ENCODE results near the gene SMARCD1.

SMARCD1 gene

DNA sequence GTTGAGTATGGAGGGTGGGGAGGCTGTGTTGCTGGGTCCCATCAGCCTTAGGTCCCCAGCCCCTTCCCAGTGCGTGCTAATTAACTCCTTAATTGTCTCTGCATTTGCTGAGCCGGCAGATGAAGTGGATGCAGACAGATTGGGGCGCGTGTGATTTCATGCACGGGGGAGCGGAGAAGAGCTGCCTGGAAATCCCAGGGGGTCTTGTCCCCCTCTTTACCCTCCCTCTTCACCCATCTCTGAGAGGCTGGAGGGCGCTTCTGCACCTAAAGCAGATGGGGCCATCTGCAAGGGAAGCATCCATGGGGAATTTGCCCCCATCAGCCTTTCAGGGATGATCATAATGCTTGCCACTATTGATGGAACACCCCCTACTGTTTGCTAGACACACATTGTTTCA is 32.2 kb upstream of the SMARCD1 start:
- Histone ChIP-seq H3K27me3 (ENCODE audit: insufficient read depth, poor library complexity, severe bottlenecking) (peaks cover 2% of the 10 kb centered on the region), H3K4me3 (replicated peaks; ENCODE audit: insufficient read depth, low read length) (no peak overlapping the region), H3K27ac (replicated peaks) (no peak overlapping the region)
- no peak for TF ChIP-seq POLR2AphosphoS5 (IDR thresholded peaks at IDR 0.05; ENCODE audit: low read depth)
- TF ChIP-seq SPI1 (IDR thresholded peaks at IDR 0.05; ENCODE audit: borderline replicate concordance, low read depth): no peak
- no peak for TF ChIP-seq GABPA (IDR thresholded peaks at IDR 0.05; ENCODE audit: low read depth)
- TF ChIP-seq CTCF (IDR thresholded peaks at IDR 0.05; ENCODE audit: insufficient read depth, low read length): no peak
- TF ChIP-seq REST (IDR thresholded peaks at IDR 0.05; ENCODE audit: insufficient replicate concordance, low read depth): no peak
- no peak for DNase-seq (ENCODE audit: low read depth in 1 of 2, low spot score in 1 of 2)

- Histone ChIP-seq H3K27me3 (ENCODE audit: insufficient read depth, poor library complexity, severe bottlenecking) (peaks cover 2% of the 10 kb centered on the region), H3K4me3 (replicated peaks; ENCODE audit: insufficient read depth, low read length) (no peak overlapping the region), H3K27ac (replicated peaks) (no peak overlapping the region)
- TF ChIP-seq POLR2AphosphoS5 (IDR thresholded peaks at IDR 0.05; ENCODE audit: low read depth) (no peak), GABPA (IDR thresholded peaks at IDR 0.05; ENCODE audit: low read depth) (no peak), REST (IDR thresholded peaks at IDR 0.05; ENCODE audit: insufficient replicate concordance, low read depth) (no peak), SPI1 (IDR thresholded peaks at IDR 0.05; ENCODE audit: borderline replicate concordance, low read depth) (peak; percentile 71; the same call in 1 of the 2 replicates)
- peak in 1 of 2 experiments; percentile 59 for DNase-seq (ENCODE audit: low read depth in 1 of 2, low spot score in 1 of 2)
Observed at GRCh38 chr12:50053583-50053982, 31.6 kb upstream of the SMARCD1 start.

DNA sequence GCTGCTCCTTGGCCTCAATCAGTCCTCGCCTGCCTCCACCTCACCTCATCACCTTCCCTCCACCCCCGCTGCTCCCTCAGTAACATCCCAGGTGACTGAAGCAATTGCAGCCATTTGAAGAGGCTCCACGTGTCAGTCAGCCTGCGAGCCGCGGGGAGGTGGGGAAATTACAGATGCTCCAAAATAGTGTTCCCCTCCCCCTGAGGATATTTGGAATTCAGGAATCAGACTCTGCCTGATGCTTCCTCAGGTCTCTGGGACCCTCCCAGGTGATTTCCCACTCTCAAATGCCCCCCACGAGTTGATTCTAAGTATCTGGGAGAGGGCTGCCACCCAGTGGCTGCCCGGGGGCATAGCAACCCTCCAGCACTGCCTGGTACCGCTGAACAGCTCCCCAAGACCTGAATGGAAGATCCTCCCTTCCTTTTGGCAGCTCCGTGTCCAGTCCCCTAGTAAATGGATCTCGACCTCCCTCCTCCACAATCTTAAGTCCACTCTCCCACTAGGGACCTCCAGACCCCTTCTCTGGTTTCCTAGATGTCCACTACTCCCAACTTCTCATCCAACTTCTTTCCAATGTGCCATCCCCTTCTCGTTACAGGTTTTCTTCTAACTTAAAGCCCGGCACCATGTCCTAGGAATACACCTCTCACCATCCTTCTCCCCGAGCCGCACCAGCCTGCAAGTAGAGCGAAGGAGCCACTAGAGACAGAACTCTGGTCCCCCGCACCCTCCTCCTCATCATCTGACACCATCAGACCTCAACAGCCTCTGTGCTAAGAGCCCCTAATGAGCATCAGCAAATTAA is 29.1 kb upstream of the SMARCD1 start:
- peak in 1 of 2 experiments; percentile 55 for DNase-seq (ENCODE audit: low read depth in 1 of 2, low spot score in 1 of 2)
- H3K4me3 ChIP-seq (replicated peaks; ENCODE audit: insufficient read depth, low read length): no peak overlapping the region
- H3K27ac ChIP-seq (replicated peaks): no peak overlapping the region
- TF ChIP-seq GABPA (IDR thresholded peaks at IDR 0.05; ENCODE audit: low read depth) (no peak), SPI1 (IDR thresholded peaks at IDR 0.05; ENCODE audit: borderline replicate concordance, low read depth) (no peak), POLR2AphosphoS5 (IDR thresholded peaks at IDR 0.05; ENCODE audit: low read depth) (no peak), REST (IDR thresholded peaks at IDR 0.05; ENCODE audit: insufficient replicate concordance, low read depth) (peak; percentile 73), CTCF (IDR thresholded peaks at IDR 0.05; ENCODE audit: insufficient read depth, low read length) (peak; percentile 99)
- peaks cover 2% of the 10 kb centered on the region for H3K27me3 ChIP-seq (ENCODE audit: insufficient read depth, poor library complexity, severe bottlenecking)

Measured in HL-60 (cell line).